Measurements from ENCODE around the gene NT5DC4.

The NT5DC4 gene

DNA sequence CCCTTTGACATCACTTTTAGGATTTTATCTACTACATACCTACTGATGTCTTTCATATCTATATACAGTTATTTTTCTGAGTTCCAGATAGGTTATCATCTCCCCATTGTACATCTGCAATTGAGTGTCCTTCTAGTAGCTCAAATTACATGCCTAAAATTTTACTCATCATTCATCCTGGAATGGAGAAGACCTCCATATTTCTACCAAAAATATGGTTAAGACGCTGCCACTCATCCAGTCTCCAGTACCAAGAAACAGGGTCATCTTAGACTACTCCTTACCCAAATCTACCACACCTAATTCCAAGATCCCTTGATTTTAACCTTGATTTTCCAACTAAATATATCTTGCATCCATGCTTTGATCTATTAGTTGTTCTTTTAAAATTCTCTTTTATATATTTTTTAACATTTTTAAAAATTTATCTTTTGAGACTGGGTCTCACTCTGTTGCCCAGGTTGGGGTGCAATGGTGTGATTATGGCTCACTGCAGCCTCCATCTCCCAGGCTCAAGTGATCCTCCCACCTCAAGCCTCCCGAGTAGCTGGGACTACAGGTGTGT is 52.2 kb downstream of the NT5DC4 start:
- H3K27ac Mint-ChIP-seq, result no peak overlapping the region
- H3K27me3 Mint-ChIP-seq (ENCODE audit: low read depth, poor library complexity), result no peaks in the 10 kb centered on the region
- H3K4me1 Mint-ChIP-seq, result no peaks in the 10 kb centered on the region
- H3K4me3 Mint-ChIP-seq, result no peak overlapping the region
- H3K36me3 Mint-ChIP-seq (ENCODE audit: low read depth), result no peaks in the 10 kb centered on the region
- peaks cover 4% of the 10 kb centered on the region for H3K9me3 Mint-ChIP-seq
- TF ChIP-seq, protein P1, sequence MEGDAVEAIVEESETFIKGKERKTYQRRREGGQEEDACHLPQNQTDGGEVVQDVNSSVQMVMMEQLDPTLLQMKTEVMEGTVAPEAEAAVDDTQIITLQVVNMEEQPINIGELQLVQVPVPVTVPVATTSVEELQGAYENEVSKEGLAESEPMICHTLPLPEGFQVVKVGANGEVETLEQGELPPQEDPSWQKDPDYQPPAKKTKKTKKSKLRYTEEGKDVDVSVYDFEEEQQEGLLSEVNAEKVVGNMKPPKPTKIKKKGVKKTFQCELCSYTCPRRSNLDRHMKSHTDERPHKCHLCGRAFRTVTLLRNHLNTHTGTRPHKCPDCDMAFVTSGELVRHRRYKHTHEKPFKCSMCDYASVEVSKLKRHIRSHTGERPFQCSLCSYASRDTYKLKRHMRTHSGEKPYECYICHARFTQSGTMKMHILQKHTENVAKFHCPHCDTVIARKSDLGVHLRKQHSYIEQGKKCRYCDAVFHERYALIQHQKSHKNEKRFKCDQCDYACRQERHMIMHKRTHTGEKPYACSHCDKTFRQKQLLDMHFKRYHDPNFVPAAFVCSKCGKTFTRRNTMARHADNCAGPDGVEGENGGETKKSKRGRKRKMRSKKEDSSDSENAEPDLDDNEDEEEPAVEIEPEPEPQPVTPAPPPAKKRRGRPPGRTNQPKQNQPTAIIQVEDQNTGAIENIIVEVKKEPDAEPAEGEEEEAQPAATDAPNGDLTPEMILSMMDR (IDR thresholded peaks at IDR 0.05), result no peak
- DNase-seq, result no peak

DNA sequence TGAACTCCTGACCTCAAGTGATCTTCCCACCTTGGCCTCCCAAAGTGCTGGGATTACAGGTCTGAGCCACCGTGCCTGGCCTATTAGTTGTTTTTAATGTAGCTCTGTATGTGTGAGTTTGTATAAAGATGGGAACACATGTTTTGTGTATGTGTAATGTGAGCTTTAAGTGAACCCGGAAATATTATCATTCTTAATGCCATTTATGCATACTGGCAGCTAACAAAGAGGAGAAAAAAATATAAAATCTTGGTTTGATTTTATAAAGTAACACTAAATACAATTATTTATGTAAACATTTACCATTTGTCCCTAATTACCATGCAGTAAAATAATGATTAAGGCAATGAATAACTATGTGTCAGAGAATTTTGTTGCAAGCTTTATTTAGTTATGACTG is 52.7 kb downstream of the NT5DC4 start:
- H3K27ac Mint-ChIP-seq, result no peak overlapping the region
- no peaks in the 10 kb centered on the region for H3K27me3 Mint-ChIP-seq (ENCODE audit: low read depth, poor library complexity)
- DNase-seq, result no peak
- peaks cover 4% of the 10 kb centered on the region for H3K9me3 Mint-ChIP-seq
- H3K4me3 Mint-ChIP-seq, result no peak overlapping the region
- H3K36me3 Mint-ChIP-seq (ENCODE audit: low read depth), result no peaks in the 10 kb centered on the region
- TF ChIP-seq, protein P1 (IDR thresholded peaks at IDR 0.05), result no peak
- H3K4me1 Mint-ChIP-seq, result no peaks in the 10 kb centered on the region

DNA sequence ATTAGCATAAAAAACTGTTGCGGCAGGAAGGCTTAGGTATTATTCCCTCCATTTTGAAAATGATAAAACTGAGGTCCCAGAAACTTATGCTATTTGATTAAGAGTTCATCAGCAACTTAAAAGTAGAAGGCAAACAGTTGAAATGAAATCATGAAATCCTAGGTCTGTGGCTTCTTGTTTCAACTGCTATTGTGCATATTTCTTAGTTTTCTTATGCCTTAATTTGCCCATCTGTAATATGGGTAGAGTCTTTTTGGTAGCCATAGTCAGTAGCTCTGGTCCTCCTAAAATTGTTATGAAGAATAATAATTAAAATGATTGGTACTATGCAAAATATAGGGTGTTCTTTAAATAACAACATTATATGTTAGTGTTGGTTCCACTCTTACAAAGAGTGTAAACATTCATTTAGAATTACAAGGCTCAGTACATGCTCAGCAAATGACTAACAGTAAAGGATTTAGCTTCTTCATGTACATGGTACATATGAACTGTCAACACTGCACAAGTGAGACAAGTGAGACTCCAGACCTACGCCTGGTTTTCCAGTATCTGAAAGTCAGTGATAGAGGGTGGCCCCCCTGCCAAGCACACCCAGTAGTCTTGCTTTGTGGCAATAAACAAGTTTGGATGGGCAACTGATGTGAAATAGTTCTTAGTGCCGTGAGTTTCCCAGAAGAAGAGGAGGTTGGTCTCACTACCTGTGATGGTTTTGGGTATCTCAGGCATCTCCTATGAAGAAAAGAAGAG is 53.9 kb downstream of the NT5DC4 start:
- Mint-ChIP-seq H3K27ac (no peak overlapping the region), H3K9me3 (no peaks in the 10 kb centered on the region), H3K36me3 (ENCODE audit: low read depth) (no peaks in the 10 kb centered on the region), H3K4me1 (no peaks in the 10 kb centered on the region), H3K4me3 (no peak overlapping the region), H3K27me3 (ENCODE audit: low read depth, poor library complexity) (no peaks in the 10 kb centered on the region)
- no peak for DNase-seq
- TF ChIP-seq, protein P1 (IDR thresholded peaks at IDR 0.05), result no peak

DNA sequence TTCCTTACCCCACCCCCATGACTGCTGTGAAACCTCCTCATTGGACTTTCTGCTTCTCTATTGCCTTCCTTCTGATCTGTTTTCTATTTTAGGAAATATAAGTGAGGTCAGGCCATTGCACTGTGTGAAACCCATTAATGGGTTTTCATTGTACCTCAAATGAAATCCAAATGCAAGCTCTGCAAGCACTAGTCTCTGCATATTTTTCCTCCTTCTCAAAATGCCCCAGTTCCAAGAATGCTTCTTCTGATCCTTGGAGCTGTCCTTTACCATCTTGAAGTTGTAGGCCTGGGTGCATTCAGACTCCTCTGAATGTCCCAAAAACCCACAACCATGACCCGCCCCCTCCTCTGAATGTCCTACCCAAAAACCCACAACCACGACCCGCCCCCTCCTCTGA is 55.3 kb downstream of the NT5DC4 start:
- H3K4me1 Mint-ChIP-seq, result no peaks in the 10 kb centered on the region
- no peak overlapping the region for H3K27ac Mint-ChIP-seq
- TF ChIP-seq, protein P1 (IDR thresholded peaks at IDR 0.05), result no peak
- no peak overlapping the region for H3K4me3 Mint-ChIP-seq
- no peaks in the 10 kb centered on the region for H3K9me3 Mint-ChIP-seq
- DNase-seq, result no peak
- H3K27me3 Mint-ChIP-seq (ENCODE audit: low read depth, poor library complexity), result no peaks in the 10 kb centered on the region
- H3K36me3 Mint-ChIP-seq (ENCODE audit: low read depth), result no peaks in the 10 kb centered on the region

DNA sequence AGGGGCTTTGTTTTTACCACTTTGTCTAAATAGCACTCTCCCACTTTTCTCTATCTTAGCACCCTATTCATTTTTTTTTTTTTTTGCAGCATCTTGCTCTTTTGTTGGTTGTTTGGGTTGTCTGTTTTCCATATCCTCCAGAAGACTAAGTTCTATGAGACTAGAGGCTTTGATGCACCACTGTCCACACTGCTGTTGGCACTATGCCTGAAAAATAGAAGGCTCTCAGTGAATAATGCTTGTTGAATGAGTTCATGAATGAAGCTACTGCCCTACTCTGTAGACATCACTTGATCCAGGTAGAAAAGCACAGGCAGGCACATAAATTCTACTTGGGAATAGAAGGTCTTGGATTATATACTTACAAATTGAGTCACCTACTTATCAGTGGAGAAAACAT is 56.2 kb downstream of the NT5DC4 start:
- TF ChIP-seq, protein P1 (IDR thresholded peaks at IDR 0.05), result no peak
- Mint-ChIP-seq H3K27ac (no peak overlapping the region), H3K9me3 (no peaks in the 10 kb centered on the region), H3K4me3 (no peak overlapping the region), H3K36me3 (ENCODE audit: low read depth) (no peaks in the 10 kb centered on the region), H3K4me1 (no peaks in the 10 kb centered on the region), H3K27me3 (ENCODE audit: low read depth, poor library complexity) (no peaks in the 10 kb centered on the region)
- no peak for DNase-seq

DNA sequence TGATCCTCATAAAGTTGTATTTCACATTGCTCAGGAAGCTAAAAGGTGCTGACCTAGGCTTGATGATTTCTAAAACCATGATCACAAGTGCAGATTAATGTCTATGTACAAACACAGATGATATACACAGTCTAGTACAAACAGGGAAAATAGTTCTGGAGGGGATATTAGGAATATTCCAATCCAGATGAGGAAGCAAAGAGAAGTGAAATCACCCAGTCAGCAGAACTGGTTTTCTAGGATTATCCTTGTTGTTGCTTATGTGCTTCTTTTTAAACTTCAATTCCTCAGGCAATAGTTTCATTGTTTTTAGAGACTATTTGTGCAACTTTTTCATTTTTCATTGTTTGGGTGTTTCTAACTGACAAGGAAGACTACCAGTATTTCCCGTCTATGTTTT is 58.8 kb downstream of the NT5DC4 start:
- peaks cover 12% of the 10 kb centered on the region for H3K4me1 Mint-ChIP-seq
- H3K27me3 Mint-ChIP-seq (ENCODE audit: low read depth, poor library complexity), result peaks cover 4% of the 10 kb centered on the region
- no peak overlapping the region for H3K27ac Mint-ChIP-seq
- no peaks in the 10 kb centered on the region for H3K36me3 Mint-ChIP-seq (ENCODE audit: low read depth)
- TF ChIP-seq, protein P1 (IDR thresholded peaks at IDR 0.05), result no peak
- H3K4me3 Mint-ChIP-seq, result no peak overlapping the region
- H3K9me3 Mint-ChIP-seq, result no peaks in the 10 kb centered on the region
- DNase-seq, result no peak
